Measurements from ENCODE around the gene CTSD.

Gene CTSD

DNA sequence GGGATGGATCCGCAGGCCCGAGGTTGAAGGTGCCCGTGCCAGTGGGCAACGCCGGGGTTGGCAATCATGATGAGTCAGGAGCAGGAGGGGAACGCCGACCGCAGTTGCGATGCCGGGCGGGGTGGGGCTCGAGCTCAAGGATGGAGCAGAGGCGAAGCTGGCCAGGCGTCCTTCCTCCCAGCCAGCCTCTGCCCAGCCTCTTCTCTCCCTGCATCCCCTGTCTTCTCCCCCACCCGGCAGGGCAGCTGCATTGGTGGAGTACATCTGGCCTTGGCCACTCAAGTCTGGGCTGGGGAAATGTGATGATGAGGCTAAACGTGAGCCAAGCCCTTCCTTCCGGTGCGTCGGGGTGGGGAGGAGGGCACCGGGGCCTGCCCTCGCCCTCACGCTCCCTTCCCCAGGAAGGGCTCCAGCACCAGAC is 17.2 kb downstream of the CTSD start:
- no peak overlapping the region for H3K4me3 ChIP-seq (ENCODE audit: low read depth, low read length)

DNA sequence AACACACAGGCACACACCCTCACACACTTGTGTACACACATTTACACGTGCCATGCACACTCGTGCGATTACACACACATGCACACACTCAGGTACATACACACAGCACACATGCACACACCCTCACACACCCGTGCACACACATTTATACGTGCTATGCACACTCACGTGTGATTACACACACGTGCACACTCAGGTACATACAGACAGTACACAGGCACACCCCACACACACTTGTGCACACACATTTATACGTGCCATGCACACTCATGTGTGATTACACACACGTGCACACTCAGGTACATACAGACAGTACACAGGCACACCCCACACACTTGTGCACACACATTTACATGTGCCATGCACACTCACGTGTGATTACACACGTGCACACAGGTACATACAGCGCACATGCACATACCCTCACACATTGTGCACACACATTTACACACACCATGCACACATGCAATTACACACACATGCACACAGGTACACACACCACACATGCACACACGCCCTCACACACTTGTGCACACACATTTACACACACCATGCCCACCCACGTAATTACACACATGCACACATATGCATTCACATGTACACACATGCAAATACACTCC is 17.9 kb downstream of the CTSD start:
- no peak overlapping the region for H3K4me3 ChIP-seq (ENCODE audit: low read depth, low read length)

DNA sequence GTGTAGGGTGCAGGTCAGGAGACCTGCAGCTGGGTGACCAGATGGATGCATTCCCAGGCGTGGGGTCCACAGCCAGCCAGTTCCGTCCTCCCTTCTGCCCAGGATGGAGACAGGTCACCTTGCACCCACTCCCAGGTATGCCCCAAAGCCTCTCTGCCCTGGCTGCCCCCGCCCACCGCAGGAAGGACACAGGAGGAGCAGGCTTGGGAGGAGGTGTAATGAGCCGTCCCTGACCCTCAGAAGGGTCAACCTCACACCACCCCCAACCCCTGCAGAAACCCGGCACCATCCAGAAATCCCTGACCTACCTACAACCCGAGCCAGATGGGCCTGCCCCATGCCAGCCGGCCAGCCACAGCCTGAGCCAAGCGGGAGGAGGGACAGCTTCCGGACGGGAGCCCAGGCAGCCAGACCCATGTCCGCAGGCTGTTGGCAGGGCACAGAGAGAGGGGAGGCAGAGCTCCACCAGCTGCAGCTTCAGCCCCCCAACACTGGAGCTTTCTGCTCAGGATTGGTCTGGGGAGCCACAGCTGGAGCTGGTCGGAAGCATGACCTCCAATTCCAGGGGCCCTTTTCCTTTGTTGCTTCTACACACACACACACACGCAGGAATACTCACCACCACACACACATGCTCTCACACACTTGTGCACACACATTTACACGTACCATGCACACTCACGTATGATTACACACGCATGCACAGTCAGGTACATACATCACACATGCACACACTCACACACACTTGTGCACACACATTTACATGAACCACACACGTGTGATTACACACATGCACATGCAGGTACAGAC is 18.6 kb downstream of the CTSD start:
- no peak overlapping the region for H3K4me3 ChIP-seq (ENCODE audit: low read depth, low read length)

DNA sequence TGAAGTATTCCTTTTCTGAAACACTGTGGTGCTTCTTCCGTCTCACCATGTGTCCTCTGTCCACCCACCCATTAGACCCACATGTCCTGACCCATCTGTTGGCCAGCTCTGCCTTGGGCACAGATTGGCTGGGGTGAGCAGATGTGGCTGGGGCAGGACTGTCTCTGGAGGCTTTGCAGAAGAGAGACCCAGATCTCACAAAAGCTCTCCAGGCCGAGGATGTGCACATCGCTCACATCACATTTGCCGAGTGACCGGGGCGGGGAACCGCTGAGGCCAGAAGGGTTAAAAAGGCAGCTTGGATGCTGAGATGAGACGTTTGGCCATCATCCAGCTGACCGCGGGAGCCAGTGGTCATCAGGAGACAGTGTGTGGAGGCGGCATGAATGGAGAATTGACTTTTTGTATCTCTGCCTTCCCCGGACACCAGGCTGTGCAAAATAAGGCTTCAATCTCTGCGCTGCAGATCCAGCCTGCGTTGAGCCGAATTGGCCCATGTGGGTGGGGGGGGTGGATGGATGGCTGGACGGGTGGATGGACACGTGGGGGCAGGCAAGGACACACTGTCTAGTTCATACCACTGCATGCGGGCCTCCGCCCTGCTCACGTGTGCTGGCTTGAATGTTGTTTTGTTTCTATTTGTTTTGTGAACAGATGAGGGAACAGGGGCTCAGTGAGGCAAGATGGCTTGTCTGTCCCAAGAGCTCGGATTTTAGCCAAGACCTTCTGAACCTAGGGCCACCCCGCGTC is 19.4 kb downstream of the CTSD start:
- no peak overlapping the region for H3K4me3 ChIP-seq (ENCODE audit: low read depth, low read length)

DNA sequence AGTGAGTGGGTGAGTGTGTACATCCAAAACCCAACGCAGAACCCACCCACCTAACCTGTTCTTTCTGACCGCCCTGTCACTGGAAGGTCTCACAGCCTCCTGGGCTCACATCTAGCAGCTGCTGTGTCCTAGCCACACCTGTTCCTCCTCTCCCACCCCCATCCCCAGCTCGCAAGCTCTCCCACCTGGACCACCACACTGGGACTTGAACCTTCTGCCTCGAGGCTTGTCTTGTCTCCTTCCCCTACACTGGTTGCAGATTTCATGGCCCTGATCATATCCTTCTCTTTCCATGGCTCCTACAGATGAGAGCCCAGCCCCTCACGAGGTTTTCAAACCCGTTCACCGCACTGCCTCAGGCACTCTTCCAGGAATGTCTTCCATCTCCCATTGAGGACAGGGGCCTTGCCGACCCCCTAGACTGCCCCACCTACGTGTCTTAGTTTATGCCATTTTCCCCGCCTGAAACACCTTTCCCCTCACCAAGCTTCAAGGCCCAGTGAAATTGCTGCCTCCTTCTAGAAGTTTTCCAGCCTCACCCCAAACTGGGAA is 20.1 kb downstream of the CTSD start:
- no peak overlapping the region for H3K4me3 ChIP-seq (ENCODE audit: low read depth, low read length)

DNA sequence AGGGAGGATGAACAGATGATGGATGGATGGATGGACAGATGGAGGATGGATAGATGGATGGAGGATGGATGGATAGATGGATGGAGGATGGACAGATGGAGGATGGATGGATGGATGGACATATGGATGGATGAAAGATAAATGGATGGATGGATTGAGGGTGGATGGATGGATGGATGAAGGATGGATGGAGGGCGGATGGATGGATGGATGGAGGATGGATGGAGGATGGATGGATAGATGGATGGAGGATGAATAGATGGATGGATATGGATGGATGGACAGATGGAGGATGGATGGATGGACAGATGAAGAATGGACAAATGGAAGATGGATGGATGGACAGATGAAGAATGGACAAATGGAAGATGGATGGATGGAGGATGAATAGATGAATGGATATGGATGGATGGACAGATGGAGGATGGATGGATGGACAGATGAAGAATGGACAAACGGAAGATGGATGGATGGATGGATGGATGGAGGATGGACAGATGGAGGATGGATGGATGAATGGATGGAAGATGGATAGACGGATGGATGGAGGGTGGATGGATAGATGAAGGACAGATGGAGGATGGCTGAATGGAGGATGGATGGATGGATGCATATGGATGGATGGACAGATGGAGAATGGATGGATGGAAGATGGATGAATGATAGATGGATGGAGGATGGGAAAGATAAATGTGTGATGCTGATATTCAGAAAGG is 20.7 kb downstream of the CTSD start:
- H3K4me3 ChIP-seq (ENCODE audit: low read depth, low read length), result no peak overlapping the region

DNA sequence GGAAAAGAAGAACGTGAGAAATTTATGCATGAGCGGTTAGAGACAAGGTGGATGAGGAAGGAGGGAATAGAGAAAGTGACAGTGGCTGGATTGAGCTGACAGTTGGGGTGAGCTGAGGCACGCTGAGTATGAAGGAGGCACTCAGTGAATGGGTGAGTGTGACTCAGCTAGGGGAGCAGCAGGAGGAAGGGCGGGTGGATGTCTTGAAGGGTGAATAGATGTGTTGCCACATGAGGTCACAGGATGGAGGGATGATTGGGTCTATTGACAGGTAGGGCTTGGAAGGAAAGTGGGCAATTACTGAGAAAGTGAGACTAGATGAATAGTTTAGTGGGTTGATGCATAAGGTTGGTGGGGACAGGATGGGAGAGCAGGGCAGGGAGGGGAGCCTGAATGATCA is 21.4 kb downstream of the CTSD start:
- no peak overlapping the region for H3K4me3 ChIP-seq (ENCODE audit: low read depth, low read length)

DNA sequence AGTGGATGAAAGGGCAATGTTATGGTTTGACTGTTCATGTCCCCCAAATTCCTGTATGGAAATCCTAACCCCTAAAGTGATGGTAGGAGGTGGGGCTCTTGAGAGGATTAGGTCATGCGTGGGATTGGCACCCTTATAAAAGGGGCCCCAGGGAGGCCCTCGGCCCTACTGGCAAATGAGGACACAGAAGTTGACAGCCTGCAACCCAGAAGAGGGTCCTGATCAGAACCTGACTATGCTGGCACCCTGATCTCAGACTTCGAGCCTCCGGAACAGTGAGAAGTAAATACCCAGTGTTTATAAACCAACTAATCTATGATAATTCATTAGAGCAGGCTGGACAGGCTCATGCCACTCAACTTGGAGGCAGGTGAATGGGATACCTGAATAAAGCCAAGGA is 22.0 kb downstream of the CTSD start:
- H3K4me3 ChIP-seq (ENCODE audit: low read depth, low read length), result no peak overlapping the region

DNA sequence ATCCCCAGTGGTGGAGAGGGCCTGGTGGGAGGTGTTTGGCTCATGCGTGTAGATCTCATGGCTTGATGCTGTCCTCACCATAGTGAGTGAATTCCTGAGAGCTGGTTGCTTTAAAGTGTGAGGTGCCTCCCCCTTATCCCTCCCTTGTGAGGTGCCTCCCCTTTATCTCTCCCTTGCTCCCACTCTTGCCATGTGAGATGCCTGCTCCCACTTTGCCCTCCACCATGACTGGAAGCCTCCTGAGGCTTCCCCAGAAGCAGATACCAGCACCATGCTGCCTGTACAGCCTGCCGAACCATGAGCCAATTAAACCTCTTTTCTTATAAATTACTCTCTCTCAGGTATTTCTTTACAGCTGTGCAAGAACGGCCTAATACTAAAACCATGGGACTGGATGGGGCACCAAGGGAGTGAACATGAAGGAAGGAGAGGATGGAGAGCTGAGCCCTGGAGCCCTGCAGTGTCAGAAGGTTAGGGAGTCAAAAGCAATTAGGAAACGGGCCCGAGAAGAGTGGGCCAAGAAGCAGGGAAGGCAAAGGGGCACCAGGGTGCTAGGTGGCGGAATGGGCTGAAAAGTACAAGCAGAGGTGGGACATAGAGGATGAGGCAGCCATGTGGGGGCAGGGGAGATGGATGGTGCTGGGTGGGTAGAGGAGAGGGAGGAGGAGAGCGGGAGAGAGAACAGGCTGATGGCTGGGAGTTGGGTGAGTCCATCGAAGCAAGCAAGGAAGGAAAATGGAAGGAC is 22.8 kb downstream of the CTSD start:
- no peak overlapping the region for H3K4me3 ChIP-seq (ENCODE audit: low read depth, low read length)

DNA sequence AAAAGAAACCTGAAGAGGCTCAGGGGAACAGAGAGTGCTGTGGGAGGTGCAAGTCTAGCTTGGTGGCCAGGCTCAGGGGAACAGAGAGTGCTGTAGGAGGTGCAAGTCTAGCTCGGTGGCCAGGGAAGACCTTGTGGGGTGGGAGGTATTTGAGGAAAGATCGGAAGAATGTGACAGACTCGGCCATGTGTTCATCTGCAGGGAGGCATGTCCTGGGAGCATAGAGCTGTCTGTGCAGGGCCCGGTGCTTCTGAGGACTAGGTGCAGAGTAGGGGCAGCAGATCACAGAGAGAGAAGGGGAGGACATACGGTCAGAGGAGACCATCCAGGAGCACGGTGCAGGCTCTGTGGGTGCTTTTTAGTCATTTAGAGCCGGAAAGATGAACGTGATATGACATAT is 24.2 kb downstream of the CTSD start:
- no peak overlapping the region for H3K4me3 ChIP-seq (ENCODE audit: low read depth, low read length)

DNA sequence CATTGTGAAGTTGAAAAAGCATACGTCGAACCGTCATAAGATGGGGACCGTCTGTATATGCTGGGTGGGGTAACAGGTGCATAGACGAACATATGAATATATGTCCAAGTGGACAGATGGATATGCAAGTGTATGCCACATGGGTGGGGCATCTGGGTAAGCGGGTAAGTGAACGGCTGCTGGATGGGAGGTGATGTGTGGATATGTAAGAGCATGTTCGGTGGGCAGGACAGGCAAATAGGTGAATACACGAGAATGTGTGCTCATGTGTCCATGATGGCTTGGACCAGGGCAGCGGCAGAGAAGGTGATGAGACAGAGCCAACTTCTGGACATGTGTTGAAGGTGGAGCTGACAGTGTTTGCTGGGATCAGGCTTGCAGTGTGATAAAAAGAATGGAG is 25.3 kb downstream of the CTSD start:
- no peak overlapping the region for H3K4me3 ChIP-seq (ENCODE audit: low read depth, low read length)

DNA sequence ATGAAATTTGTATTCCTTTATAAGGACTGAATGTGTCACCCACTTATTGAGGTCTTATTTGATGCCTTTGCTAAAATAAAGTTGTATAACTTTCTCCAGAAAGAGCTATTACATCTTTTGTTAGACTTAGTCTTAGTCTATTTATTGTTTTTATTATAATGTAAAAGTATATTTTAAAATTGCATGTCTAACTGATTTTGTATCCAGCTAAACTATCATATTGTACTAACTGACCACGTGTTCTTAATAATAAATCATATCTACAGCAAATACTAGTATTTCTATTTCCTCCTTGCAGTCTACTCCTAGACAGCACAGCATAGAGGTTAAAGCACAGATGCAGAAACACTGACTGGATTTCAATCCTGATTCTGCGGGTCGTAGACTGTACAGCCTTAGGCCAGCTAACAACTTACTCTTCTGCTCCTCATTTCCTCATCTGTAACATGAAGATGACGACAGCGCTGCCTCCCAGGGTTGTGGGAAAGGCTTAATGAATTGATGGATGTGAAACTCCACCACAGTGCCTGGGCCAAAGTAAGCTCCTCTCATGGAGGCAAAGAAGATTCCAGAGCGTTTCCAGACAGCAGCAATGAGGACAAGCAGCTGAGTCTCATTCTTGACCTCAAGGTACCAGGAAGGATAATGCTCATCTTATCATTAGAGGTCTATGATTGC is 26.5 kb downstream of the CTSD start:
- no peak overlapping the region for H3K4me3 ChIP-seq (ENCODE audit: low read depth, low read length)

DNA sequence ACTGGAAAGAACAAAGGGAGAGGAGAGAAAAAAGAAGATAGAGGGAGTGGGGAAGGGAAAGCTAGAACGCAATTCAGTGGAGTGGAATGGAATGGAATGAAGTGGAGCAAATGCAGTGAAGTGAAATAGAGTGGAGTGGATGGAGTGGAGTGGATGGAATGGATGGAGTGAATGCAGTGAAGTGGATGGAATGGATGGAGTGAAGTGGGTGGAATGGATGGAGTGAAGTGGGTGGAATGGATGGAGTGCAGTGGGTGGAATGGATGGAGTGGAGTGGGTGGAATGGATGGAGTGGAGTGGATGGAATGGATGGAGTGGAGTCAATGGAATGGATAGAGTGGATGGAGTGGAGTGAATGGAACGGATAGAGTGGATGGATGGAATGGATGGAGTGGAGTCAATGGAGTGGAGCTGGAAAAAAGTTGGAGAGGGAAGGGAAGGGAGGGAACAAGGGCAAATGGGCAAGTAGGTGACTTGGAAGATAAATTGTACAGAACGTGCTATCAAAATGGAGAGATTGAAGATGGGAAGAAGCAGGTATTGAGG is 27.2 kb downstream of the CTSD start:
- no peak overlapping the region for H3K4me3 ChIP-seq (ENCODE audit: low read depth, low read length)

DNA sequence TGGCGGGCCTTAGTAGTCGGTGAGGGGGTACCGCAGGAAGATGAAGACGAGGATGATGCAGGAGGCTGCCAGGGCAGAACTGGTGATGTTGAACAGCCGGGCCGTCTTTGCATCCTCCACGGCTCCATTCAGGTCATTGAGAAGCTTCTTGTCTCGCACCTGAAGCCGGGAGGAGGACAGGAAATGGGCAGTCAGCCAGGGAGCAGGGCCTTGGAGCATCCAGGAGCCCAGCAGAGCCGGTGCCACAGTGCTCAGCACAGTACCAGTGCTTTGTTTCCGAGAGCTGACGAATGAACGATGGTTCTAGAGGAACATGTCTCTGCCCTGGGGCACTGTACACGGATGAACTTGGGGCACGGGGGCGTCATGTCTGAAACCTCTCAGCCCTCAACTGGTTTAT is 28.5 kb downstream of the CTSD start:
- H3K4me3 ChIP-seq (ENCODE audit: low read depth, low read length), result no peak overlapping the region

DNA sequence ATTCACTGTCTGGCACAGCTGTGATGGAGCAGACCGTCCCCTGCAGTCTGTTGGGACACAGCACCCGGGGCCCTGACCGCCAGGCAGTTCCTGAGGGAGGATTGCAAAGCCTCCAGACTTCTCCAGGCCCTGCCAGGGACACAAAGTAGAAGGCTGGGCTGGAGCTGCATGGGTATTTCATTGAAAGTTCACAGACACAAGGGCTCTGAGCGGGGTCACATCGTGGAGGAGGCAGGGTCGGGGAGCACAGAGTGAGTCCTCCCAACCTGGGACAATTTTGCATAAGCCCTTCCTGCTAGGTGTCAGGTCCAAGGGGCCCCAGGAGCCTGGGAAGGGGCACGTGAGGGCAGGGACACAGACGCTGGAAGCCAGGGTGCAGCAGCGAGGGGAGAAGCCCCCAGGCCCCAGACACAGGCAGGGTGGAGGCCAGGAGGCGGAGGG is 29.1 kb downstream of the CTSD start:
- H3K4me3 ChIP-seq (ENCODE audit: low read depth, low read length), result no peak overlapping the region

DNA sequence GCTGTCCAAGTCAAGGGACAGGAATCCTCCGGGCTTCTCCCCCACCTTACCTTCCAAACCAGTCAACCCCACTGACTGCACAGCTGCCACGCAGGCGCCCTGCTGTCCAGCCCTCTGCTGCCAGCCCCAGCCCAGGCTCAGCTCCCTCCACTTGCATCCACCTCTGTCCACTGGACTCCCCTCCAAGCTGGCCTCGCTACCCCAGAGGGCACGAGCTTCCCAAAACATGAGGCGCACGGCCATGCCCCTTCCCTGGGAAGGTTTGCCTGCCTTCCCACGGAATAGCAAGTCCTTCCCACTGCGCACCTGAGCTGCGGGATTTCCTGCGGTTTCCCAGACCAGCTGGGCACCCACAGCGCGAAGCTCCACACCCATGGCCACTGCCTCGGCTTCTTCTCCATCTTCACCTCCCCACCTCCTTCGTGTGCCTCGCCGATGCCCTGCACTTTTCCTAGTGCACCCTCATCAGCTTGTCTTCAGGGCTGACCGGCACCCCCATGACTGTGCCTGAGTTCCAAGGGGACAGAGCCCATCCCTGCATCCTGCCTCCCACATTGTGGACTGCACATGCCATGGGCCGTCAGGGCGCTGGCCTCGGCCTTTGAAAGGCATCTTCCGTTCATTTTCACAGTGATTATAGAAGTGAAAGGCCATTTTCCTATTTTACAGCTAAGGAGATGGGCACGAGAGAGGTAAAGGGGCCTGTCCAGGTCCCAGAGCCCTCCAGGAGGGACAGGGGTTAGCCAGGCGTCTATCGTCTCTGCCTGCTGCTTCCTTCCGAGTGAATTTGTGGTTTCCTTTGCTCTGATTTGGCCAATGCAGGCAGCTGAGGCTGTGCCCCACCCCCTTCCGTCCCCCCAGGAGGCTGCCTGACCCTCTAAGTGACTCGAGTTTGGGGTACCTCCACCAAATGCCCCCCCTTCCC is 29.7 kb downstream of the CTSD start:
- H3K4me3 ChIP-seq (ENCODE audit: low read depth, low read length), result no peak overlapping the region

DNA sequence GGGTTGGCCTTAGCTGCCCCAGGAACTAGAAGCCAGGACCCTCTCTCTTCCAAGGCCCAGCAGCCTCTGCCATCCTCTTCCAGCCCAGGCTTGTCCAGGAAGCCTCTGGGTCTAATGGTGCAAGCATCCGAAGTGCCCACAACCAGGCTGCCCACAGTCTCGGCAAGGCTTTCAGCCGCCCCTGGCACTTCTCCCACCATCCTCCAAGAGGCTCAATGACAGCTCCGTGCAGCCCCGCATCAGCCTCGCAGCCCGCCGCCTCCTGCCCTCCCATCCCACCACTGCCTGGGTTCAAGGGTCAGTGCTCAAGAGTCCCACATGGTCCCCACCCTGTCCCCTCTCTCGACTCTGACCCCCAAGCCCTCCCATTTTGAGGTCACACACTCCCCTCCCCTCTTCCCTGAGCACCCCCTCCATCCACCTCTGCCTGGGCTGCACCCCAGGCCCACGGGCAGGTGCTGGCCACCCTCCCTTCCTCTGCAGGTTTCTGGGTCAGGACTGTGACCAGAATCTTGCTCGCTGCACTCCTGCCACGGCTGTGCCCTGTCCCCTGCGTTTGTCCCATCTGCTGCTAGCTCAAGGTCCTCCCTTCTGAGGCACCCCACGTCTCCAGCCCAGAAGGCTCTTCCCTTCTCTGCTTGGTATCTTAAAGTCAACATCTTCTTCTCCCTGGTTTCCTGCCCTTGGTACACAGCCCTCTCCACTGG is 30.6 kb downstream of the CTSD start:
- H3K4me3 ChIP-seq (ENCODE audit: low read depth, low read length), result no peak overlapping the region

Data from iPS-11a (cell line).